Fibroblast of lung (primary cell): ENCODE results near the gene PHRF1.

Experiments
- EZH2 ChIP-seq: IDR thresholded peaks from 2 replicates; pipeline ENCODE4 v1.5.1; 2012; ENCODE audit warnings: low read length, control low read depth, mild to moderate bottlenecking; ENCODE audit errors: missing control alignments
- TF ChIP-seq, protein P1 (sequence below), 2 donors: IDR thresholded peaks in 1 of 2; conservative IDR thresholded peaks in 1 of 2; 1 replicate in 1 of 2; 2 replicates in 1 of 2; pipeline ENCODE4 v1.5.1; 2011 to 2012; ENCODE audit warnings: low read length in 2 of 2, control low read depth in 1 of 2, inconsistent platforms in 1 of 2, low read depth in 1 of 2, mild to moderate bottlenecking in 1 of 2

DNA sequence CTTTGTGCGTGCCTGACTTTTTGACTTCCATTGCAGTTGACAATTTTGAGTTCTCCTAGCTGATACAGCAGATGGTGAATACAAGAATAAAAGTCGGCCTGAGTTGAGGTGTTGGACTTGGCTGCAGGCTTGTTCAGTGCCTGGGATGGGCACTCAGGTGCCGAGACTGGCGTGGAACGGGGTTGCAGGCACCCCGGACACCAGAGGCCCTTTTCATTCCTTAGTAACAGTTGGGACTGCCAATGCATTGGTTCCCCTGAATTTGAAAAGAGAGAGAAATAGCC lies 1.3 kb downstream of the PHRF1 start:
- TF ChIP-seq, protein P1, sequence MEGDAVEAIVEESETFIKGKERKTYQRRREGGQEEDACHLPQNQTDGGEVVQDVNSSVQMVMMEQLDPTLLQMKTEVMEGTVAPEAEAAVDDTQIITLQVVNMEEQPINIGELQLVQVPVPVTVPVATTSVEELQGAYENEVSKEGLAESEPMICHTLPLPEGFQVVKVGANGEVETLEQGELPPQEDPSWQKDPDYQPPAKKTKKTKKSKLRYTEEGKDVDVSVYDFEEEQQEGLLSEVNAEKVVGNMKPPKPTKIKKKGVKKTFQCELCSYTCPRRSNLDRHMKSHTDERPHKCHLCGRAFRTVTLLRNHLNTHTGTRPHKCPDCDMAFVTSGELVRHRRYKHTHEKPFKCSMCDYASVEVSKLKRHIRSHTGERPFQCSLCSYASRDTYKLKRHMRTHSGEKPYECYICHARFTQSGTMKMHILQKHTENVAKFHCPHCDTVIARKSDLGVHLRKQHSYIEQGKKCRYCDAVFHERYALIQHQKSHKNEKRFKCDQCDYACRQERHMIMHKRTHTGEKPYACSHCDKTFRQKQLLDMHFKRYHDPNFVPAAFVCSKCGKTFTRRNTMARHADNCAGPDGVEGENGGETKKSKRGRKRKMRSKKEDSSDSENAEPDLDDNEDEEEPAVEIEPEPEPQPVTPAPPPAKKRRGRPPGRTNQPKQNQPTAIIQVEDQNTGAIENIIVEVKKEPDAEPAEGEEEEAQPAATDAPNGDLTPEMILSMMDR (conservative IDR thresholded peaks at IDR 0.05 in 1 of 2, IDR thresholded peaks at IDR 0.05 in 1 of 2; ENCODE audit: low read depth in 1 of 2, low read length in 2 of 2), result no peak
- no peak for TF ChIP-seq EZH2
